GM20000 (cell line): ENCODE measurements around the gene HJURP.

ENCODE experiments used
- DNase-seq: peaks from one replicate; pipeline ENCODE4 v3.0.0; 2012; ENCODE audit warnings: low spot score
- CTCF ChIP-seq: IDR thresholded peaks from 2 replicates; pipeline ENCODE4 v1.5.1; 2012; ENCODE audit warnings: mild to moderate bottlenecking, control low read depth; ENCODE audit errors: extremely low read depth, missing control alignments

The HJURP gene

GRCh38 chr2:233817361-233817911 is 36.9 kb downstream of the HJURP start:
- no peak for TF ChIP-seq CTCF
- no peak for DNase-seq

- no peak for DNase-seq
- TF ChIP-seq CTCF, result no peak
Observed at GRCh38 chr2:233816771-233817170, 37.6 kb downstream of the HJURP start.

- no peak for TF ChIP-seq CTCF
- DNase-seq, result no peak
Observed at GRCh38 chr2:233816334-233816733, 38.0 kb downstream of the HJURP start.

- no peak for TF ChIP-seq CTCF
- DNase-seq, result no peak
Observed at GRCh38 chr2:233815861-233816260, 38.5 kb downstream of the HJURP start.

GRCh38 chr2:233814056-233814835 is 40.1 kb downstream of the HJURP start:
- no peak for DNase-seq
- no peak for TF ChIP-seq CTCF

- DNase-seq, result no peak
- no peak for TF ChIP-seq CTCF
Observed at GRCh38 chr2:233813236-233814055, 40.9 kb downstream of the HJURP start.

- DNase-seq, result no peak
- no peak for TF ChIP-seq CTCF
Observed at GRCh38 chr2:233811732-233812131, 42.6 kb downstream of the HJURP start.
